GM19395 (cell line): Measurements from ENCODE around the gene SMAD6.
A peak's percentile ranks its signal among the peaks of the same experiment; 100 is the strongest.
"Not testable (repeated sequence)": the region's sequence is repeated elsewhere in the genome, so short reads cannot be mapped to it uniquely, and the experiment has no call there.

Experiments used
- ATAC-seq: cut with Tn5 transposase; IDR thresholded peaks from one replicate; pipeline ENCODE4 v1.9.1; 2021; ENCODE audit warnings: mild to moderate bottlenecking, moderate library complexity; ENCODE audit not compliant: unreplicated experiment

SMAD6 gene

DNA sequence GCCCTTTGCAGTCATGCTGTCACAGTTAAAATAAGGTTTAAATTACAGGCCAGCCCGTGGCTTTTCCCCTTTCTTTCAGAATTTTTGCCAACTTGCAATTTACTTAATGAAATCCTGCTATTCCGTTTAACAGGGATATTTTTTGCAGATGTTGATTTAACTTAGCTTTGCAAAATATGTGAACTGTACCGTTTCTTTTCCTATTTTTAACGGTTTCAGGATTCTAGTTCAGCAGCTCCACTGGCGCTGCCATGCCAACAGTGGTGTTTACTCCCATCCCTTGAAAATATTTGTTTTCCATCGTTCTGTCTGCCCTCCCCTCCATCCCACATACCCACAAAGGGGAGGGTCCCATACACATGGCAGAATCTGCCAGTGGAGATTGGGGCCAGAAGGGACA is 54.3 kb downstream of the SMAD6 start:
- ATAC-seq, result no peak

DNA sequence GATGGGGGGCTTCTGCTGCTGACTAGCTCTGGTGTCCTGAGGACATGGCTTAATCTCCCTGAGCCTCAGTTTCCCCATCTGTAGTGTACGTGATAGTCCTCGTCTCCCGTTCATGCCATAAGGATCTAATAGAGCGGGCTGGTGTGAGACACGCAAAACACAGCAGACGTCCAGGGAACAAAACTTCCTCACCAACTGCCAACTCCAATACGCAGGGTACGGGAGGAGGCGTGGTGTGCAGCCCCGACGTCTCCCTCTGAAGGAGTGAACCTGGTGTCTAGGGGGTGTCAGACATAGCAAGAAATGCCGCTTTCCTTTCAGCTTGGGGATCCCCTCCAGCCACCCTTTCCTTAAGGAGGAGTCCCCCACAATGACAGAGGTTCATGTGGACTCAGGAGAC is 55.0 kb downstream of the SMAD6 start:
- ATAC-seq, result no peak

- ATAC-seq, result no peak
Measured at GRCh38 chr15:66757521-66757920, 55.5 kb downstream of the SMAD6 start.

- not testable (repeated sequence) for ATAC-seq
Measured at GRCh38 chr15:66758217-66758616, 56.2 kb downstream of the SMAD6 start.

DNA sequence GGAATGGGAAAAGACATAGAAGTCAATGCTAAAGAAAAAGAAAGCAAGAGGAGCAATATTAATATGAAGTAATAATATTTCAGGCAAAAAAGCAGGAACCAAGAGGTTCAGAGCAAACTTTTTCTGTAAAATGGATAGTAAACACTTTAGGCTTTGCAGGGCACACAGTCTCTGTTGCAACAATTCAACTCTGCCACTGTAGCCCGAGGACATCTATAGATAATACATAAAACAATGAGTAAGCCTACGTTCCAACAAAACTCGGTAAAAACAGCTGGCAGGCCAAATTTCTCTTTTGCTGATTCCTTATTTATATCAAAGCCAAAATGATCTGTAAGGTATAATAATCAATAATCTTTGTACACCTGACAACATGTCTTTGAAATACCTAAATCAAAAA is 56.8 kb downstream of the SMAD6 start:
- no peak for ATAC-seq

- ATAC-seq, result no peak
Measured at GRCh38 chr15:66760097-66760967, 58.3 kb downstream of the SMAD6 start.

DNA sequence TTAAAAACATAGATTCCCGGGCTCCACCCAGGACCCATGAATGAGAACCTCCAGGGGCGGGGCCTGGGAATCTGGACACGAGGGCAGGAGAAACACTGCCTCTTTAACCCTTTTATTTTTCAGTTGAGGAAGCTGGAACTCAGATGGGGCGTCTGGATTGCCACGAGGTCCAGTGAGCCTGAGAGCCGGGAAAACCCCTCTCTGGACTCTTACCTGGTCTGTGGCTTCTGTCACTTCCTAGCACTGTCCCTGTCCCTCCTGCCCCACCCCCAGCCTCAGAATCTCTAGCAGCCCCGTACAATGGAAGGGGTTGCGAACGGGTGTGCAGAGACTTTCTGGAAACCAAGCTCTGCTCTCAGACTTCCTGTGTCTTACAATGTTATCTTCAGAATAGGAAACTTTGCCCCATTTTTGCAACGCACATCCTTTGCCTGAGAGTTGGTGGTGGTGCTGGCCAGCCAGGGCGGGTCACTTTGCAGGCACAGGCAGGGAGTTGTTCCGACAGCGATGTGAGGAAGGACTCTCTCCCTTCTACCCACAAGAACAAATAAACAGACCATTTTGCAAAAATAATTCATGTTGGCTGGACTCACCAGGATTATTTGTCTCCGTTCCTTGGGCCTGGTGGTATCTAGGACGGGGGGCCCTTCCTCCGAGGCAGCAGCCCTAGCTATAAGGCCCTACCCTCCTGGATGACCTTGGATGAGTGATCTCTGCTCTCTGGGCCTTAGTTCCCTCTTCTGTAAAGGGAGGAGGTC is 59.1 kb downstream of the SMAD6 start:
- ATAC-seq, result no peak

- no peak for ATAC-seq
Measured at GRCh38 chr15:66761726-66762595, 59.9 kb downstream of the SMAD6 start.

- ATAC-seq, result no peak
Measured at GRCh38 chr15:66763186-66764071, 61.4 kb downstream of the SMAD6 start.

DNA sequence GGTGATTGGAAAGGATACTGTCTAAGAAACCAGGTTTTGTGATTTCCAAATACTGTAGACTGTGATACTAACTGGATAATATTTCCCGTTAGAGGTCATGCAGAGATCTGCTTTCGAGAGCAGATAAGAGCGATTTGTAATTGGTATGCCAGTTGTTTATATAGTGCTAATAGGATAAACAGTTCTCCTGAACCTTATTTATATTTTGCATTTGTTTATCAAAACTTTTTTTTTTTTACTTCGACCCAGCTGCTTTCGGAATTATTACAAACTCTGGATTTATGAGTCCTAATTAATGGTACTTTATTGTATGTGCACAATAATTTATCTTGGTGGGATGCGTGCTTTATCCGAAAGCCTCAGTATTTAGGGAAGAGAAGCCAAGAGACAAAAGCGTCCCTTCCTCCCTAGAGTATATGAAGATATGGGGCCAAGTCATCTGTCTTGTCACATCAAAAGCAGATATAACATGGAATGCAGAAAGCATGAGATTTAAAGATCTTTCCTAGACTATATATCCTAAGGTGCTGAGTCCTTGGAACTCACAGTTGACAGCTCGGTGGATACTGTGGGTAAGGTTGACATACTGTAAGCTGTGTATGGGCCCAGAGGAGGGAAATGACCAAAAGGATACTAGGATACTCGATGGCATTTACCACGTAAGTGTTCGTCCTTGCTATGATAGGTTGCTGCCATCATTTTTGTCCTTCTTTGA is 62.2 kb downstream of the SMAD6 start:
- no peak for ATAC-seq

- peak; percentile 81 for ATAC-seq
Measured at GRCh38 chr15:66765478-66766281, 63.6 kb downstream of the SMAD6 start.

GRCh38 chr15:66766282-66767230 is 64.5 kb downstream of the SMAD6 start:
- no peak for ATAC-seq

GRCh38 chr15:66767240-66767659 is 65.2 kb downstream of the SMAD6 start:
- ATAC-seq, result no peak

- no peak for ATAC-seq
Measured at GRCh38 chr15:66768987-66769386, 67.0 kb downstream of the SMAD6 start.

DNA sequence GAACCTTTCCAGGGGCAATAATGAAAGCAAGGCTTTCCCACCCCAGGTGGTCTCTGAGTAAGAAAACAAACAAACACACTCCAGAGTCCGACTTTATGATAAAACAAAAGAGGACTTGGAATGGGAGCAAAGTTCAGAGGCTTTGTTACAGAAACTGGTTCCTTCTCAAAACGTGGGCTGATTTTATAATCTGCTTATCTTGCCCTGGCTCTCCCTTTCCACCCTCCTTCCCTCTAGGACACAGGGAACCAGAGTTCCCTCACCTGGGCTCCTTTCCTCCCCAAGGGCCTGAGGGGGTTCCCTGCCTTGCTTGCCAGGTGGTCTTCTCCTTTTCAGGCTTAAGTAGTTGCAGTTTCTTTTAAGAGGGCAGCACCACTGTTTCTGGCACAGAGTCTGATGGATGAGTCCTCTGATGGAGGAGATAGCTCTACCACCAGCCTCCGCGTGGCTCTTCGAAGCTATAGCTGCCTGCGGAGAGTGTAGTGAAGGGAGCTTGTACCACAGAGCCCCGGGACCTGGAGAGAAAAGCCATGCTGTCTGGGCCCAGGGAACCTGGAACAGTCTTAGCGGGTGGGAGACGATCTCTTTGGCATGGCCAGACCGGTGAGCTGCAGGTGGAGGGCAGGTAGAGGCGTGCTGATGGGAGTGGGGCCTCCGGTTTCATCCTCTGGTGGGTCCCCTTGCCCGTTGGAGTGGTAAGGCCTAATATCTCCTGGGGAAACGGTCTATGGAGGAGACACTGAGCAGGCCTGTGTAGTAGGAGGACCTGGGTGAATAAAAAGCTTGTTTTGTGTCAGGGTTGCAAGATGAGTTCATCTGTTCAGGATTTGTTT is 68.7 kb downstream of the SMAD6 start:
- ATAC-seq, result no peak

DNA sequence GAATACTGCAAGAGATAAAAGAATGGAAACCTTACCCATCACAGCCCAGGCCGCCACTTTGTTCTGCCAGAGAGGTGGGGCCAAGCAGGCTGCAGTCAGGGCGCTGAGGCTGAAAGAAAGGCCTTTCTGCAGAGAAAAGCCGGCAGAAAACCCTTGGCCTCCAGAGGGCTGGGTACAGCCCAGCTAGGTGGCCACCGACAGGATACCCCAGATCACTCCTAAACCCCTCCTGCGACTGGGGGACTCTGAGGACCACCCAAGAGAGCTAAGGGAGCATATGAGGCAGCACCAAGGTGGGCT is 69.3 kb downstream of the SMAD6 start:
- ATAC-seq, result no peak

GRCh38 chr15:66772604-66773128 is 70.6 kb downstream of the SMAD6 start:
- no peak for ATAC-seq
